Measurements from ENCODE around the gene FBLN7.

DNA sequence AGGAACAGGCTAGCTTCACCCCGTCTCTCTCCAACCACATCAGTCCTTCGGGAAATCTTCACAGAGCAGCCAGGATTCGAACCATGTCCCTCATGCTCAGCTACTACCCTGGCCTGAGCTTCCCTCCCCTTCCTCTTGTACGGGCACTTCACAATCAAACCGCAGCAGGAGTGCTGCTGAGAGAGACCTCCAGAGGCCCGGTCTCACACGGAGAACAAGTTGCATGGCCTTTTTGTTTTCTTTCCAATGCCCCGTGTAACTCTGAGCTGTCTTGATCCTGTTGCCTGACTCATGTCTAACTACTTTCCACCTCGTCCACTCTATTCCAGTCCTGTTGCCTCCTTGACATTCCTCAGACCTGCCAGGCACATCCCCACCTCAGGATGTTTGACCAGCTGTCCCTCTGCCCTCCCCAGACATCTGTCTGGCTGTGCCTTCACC lies 25.4 kb downstream of the FBLN7 start:
- TF ChIP-seq EZH2 (IDR thresholded peaks at IDR 0.05; ENCODE audit: insufficient read depth, poor library complexity, severe bottlenecking) (no peak), EZH2phosphoT487 (IDR thresholded peaks at IDR 0.05; ENCODE audit: insufficient read depth, low read depth) (no peak)
